Tibial nerve (tissue), 4 donors: Measurements from ENCODE around the gene YES1.

Source experiments
- CTCF ChIP-seq, 5 experiments: fragments of 200-600 bp in 3 of 5; fragments of 450-650 bp in 2 of 5; sonication (generic) in 3 of 5; IDR thresholded peaks; one replicate each; pipeline ENCODE4 v1.5.1; 2016 to 2019; ENCODE audit warnings: antibody characterized with exemption in 5 of 5, mild to moderate bottlenecking in 3 of 5, moderate library complexity in 2 of 5
- EP300 ChIP-seq, 2 donors: sonication (generic); formaldehyde crosslinking; IDR thresholded peaks; one replicate each; pipeline ENCODE4 v1.6.1; 2017; ENCODE audit warnings: antibody characterized with exemption in 2 of 2, mild to moderate bottlenecking in 1 of 2

GRCh38 chr18:811182-811891 is 705 bp downstream of the YES1 start:
- no peak for TF ChIP-seq EP300 (IDR thresholded peaks at IDR 0.05)
- no peak for TF ChIP-seq CTCF (IDR thresholded peaks at IDR 0.05)
